Osteoblast (primary cell): ENCODE data around the gene TRIM56. TPM values are rescaled to one million over a fixed set of nuclear protein-coding genes. Genes with fewer than 3 reads are reported as not detected.

ENCODE experiments used
- DNase-seq: peaks from one replicate; pipeline ENCODE4 v3.0.0; 2011; ENCODE audit warnings: low spot score, mixed read lengths; ENCODE audit not compliant: insufficient read length; ENCODE audit errors: missing footprints
- H2AFZ ChIP-seq: 2 replicates; pipeline ENCODE4 v1.6.0; 2011; ENCODE audit warnings: mild to moderate bottlenecking, low read length
- H3K27ac ChIP-seq: 2 replicates; pipeline ENCODE4 v1.5.1; 2011; ENCODE audit warnings: mild to moderate bottlenecking, low read depth, low read length, moderate library complexity
- H3K27me3 ChIP-seq: 2 replicates; pipeline ENCODE4 v1.6.0; 2012; ENCODE audit warnings: mild to moderate bottlenecking, control low read depth, inconsistent platforms, low read length, moderate library complexity; ENCODE audit not compliant: insufficient read depth
- H3K36me3 ChIP-seq: 2 replicates; pipeline ENCODE4 v1.5.1; 2011; ENCODE audit warnings: mild to moderate bottlenecking, low read length, control low read depth, moderate library complexity; ENCODE audit not compliant: insufficient read depth
- H3K4me1 ChIP-seq: 2 replicates; pipeline ENCODE4 v1.5.1; 2011; ENCODE audit warnings: mild to moderate bottlenecking, low read length, control low read depth, moderate library complexity; ENCODE audit not compliant: insufficient read depth
- H3K4me2 ChIP-seq: 2 replicates; pipeline ENCODE4 v1.6.0; 2011; ENCODE audit warnings: mild to moderate bottlenecking, low read length; ENCODE audit not compliant: insufficient read depth
- H3K4me3 ChIP-seq: fragments of 200-600 bp; sonication (generic); 3 replicates; pipeline ENCODE4 v1.5.1; 2012; ENCODE audit warnings: mild to moderate bottlenecking, low read length, inconsistent platforms; ENCODE audit not compliant: insufficient read depth
- H3K79me2 ChIP-seq: 2 replicates; pipeline ENCODE4 v1.6.0; 2012; ENCODE audit warnings: mild to moderate bottlenecking, low read length, control low read depth, inconsistent platforms; ENCODE audit not compliant: insufficient read depth
- H3K9me3 ChIP-seq: 2 replicates; pipeline ENCODE4 v1.5.1; 2011; ENCODE audit warnings: low read depth, low read length, control low read depth
- H4K20me1 ChIP-seq: 2 replicates; pipeline ENCODE4 v1.6.0; 2012; ENCODE audit warnings: mild to moderate bottlenecking, low read length, control low read depth; ENCODE audit not compliant: insufficient read depth
- CTCF ChIP-seq: IDR thresholded peaks from 2 replicates; pipeline ENCODE4 v1.5.1; 2011; ENCODE audit warnings: mild to moderate bottlenecking, low read depth, low read length, moderate library complexity; ENCODE audit errors: extremely low read depth
- total RNA-seq: library from RNA; depleted of rRNA; stranded (reverse); fragments of >200 nt; gene quantifications from 2 replicates; pipeline ENCODE4 v1.2.3, GENCODE V29; 2012

The TRIM56 gene
- total RNA-seq, 1 donor: 13.8 TPM

- Histone ChIP-seq H4K20me1 (peaks cover 2% of the 10 kb centered on the region), H3K36me3 (no peaks in the 10 kb centered on the region), H3K4me1 (peaks cover 71% of the 10 kb centered on the region), H3K4me2 (peak overlapping the region; percentile 78), H3K27me3 (no peaks in the 10 kb centered on the region), H3K79me2 (peaks cover 11% of the 10 kb centered on the region), H3K4me3 (peak overlapping the region; percentile 63), H2AFZ (no peak overlapping the region), H3K27ac (peak overlapping the region; percentile 98), H3K9me3 (no peaks in the 10 kb centered on the region)
- peak; percentile 91 for DNase-seq
- no peak for TF ChIP-seq CTCF
Measured at GRCh38 chr7:101121991-101122932, 37.0 kb downstream of the TRIM56 start.

GRCh38 chr7:101122933-101123702 is 37.8 kb downstream of the TRIM56 start:
- Histone ChIP-seq H3K27ac (peak overlapping the region; percentile 98), H3K4me2 (peak overlapping the region; percentile 78), H3K36me3 (peaks cover 7% of the 10 kb centered on the region), H3K4me1 (peaks cover 76% of the 10 kb centered on the region), H3K9me3 (no peaks in the 10 kb centered on the region), H3K27me3 (no peaks in the 10 kb centered on the region), H2AFZ (no peak overlapping the region), H3K4me3 (peak overlapping the region; percentile 63), H3K79me2 (peaks cover 20% of the 10 kb centered on the region), H4K20me1 (peaks cover 11% of the 10 kb centered on the region)
- TF ChIP-seq CTCF: no peak
- no peak for DNase-seq

- peaks cover 13% of the 10 kb centered on the region for H3K36me3 ChIP-seq
- H3K4me2 ChIP-seq: no peak overlapping the region
- no peak for DNase-seq
- H3K4me1 ChIP-seq: peaks cover 76% of the 10 kb centered on the region
- peaks cover 16% of the 10 kb centered on the region for H4K20me1 ChIP-seq
- no peak overlapping the region for H3K4me3 ChIP-seq
- TF ChIP-seq CTCF: no peak
- H3K27me3 ChIP-seq: no peaks in the 10 kb centered on the region
- H3K79me2 ChIP-seq: peaks cover 26% of the 10 kb centered on the region
- no peak overlapping the region for H2AFZ ChIP-seq
- H3K9me3 ChIP-seq: no peaks in the 10 kb centered on the region
- peak overlapping the region; percentile 98 for H3K27ac ChIP-seq
Measured at GRCh38 chr7:101123703-101124068, 38.4 kb downstream of the TRIM56 start.
